WERI-Rb-1 (cell line): Measurements from ENCODE around the gene CNEP1R1.

Experiments used
- DNase-seq: peaks from one replicate; pipeline ENCODE4 v3.0.0-alpha.2; 2020
- H3K27ac ChIP-seq: fragments of 250-450 bp; sonication (Bioruptor Pico); 2 replicates; pipeline ENCODE4 v1.5.1; 2020; ENCODE audit warnings: mild to moderate bottlenecking, moderate library complexity
- H3K27me3 ChIP-seq: fragments of 250-450 bp; sonication (Bioruptor Pico); 2 replicates; pipeline ENCODE4 v1.5.1; 2021; ENCODE audit warnings: mild to moderate bottlenecking, low read depth, moderate library complexity; ENCODE audit not compliant: insufficient read depth, severe bottlenecking
- H3K36me3 ChIP-seq: fragments of 250-450 bp; sonication (Bioruptor Pico); 2 replicates; pipeline ENCODE4 v1.5.1; 2020; ENCODE audit warnings: mild to moderate bottlenecking, moderate library complexity
- H3K4me3 ChIP-seq: 2 replicates; pipeline ENCODE4 v1.5.1; 2011; ENCODE audit warnings: low read depth, mild to moderate bottlenecking, control low read depth, low read length
- H3K9me3 ChIP-seq: fragments of 250-450 bp; sonication (Bioruptor Pico); 2 replicates; pipeline ENCODE4 v1.5.1; 2021; ENCODE audit warnings: mild to moderate bottlenecking, moderate library complexity; ENCODE audit not compliant: severe bottlenecking
- CTCF ChIP-seq: IDR thresholded peaks from 2 replicates; pipeline ENCODE4 v1.5.1; 2011; ENCODE audit warnings: low read depth, mild to moderate bottlenecking, control low read depth, inconsistent platforms, low read length

CNEP1R1 gene

DNA sequence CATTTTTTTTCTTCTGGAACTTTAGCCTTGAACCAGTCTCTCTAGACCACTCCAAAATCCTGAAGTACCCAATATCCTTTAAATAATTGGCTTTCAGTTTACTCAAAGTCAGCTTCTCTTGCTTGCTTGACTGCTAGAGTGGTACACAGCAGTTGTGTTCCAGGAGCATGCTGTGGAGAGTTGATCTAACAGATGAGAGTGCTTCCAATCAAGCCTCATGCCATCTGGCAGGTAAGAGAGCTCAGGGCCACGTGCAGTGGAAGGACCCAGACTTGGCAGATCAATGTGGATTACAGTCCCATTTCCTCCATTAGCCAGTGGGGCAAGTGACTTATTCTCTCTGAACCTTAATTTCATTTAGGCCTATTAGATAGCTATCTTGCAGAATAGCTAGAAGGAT lies 15.7 kb downstream of the CNEP1R1 start:
- H3K27me3 ChIP-seq = no peaks in the 10 kb centered on the region
- H3K36me3 ChIP-seq = no peaks in the 10 kb centered on the region
- no peak overlapping the region for H3K27ac ChIP-seq
- TF ChIP-seq CTCF = no peak
- DNase-seq = no peak
- no peaks in the 10 kb centered on the region for H3K9me3 ChIP-seq
- no peak overlapping the region for H3K4me3 ChIP-seq

GRCh38 chr16:50043358-50043757 lies 18.3 kb downstream of the CNEP1R1 start:
- Histone ChIP-seq H3K4me3 (no peak overlapping the region), H3K36me3 (no peaks in the 10 kb centered on the region), H3K27me3 (no peaks in the 10 kb centered on the region), H3K9me3 (no peaks in the 10 kb centered on the region), H3K27ac (no peak overlapping the region)
- no peak for DNase-seq
- no peak for TF ChIP-seq CTCF

DNA sequence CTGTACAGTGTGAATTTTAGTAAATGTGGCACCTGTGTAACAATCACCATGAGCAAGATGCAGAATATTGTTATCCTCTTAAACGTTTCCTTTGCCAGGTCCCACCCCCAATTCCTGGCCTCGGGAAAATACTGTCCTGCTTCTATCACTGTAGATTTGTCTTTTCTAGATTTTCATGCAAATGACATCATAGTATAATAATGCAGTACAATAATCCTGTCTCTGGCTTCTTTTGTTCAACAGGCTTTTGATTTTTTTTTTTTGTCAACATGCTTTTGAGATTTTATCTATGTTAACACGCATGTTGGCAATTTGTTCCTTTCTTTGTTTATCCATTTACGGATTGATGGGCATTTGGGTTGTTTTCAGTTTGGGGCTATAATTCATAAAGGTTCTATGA lies 20.4 kb downstream of the CNEP1R1 start:
- H3K27ac ChIP-seq = no peak overlapping the region
- TF ChIP-seq CTCF = no peak
- no peak overlapping the region for H3K4me3 ChIP-seq
- no peaks in the 10 kb centered on the region for H3K27me3 ChIP-seq
- no peak for DNase-seq
- H3K36me3 ChIP-seq = no peaks in the 10 kb centered on the region
- no peaks in the 10 kb centered on the region for H3K9me3 ChIP-seq

GRCh38 chr16:50046853-50047252 lies 21.8 kb downstream of the CNEP1R1 start:
- no peak overlapping the region for H3K27ac ChIP-seq
- no peaks in the 10 kb centered on the region for H3K36me3 ChIP-seq
- no peaks in the 10 kb centered on the region for H3K27me3 ChIP-seq
- no peak for DNase-seq
- no peaks in the 10 kb centered on the region for H3K9me3 ChIP-seq
- H3K4me3 ChIP-seq = no peak overlapping the region
- no peak for TF ChIP-seq CTCF

- Histone ChIP-seq H3K4me3 (no peak overlapping the region), H3K27ac (no peak overlapping the region), H3K9me3 (no peaks in the 10 kb centered on the region), H3K27me3 (no peaks in the 10 kb centered on the region), H3K36me3 (no peaks in the 10 kb centered on the region)
- no peak for DNase-seq
- TF ChIP-seq CTCF = no peak
Observed at GRCh38 chr16:50047864-50048263, 22.8 kb downstream of the CNEP1R1 start.

- no peak for DNase-seq
- Histone ChIP-seq H3K36me3 (no peaks in the 10 kb centered on the region), H3K27me3 (no peaks in the 10 kb centered on the region), H3K9me3 (no peaks in the 10 kb centered on the region), H3K4me3 (no peak overlapping the region), H3K27ac (no peak overlapping the region)
- no peak for TF ChIP-seq CTCF
Observed at GRCh38 chr16:50050802-50051201, 25.8 kb downstream of the CNEP1R1 start.
